Left ventricle myocardium inferior (tissue), 1 donor: ENCODE measurements around the gene HRK. TPM values are rescaled to one million over a fixed set of nuclear protein-coding genes. Genes with fewer than 3 reads are reported as not detected.

ENCODE experiments used
- DNase-seq: peaks from one replicate; pipeline ENCODE4 v3.0.0-alpha.2; 2020
- H3K27ac ChIP-seq: fragments of 200-600 bp; replicated peaks from 2 replicates; pipeline ENCODE4 v1.8.0; 2021
- H3K27me3 ChIP-seq: fragments of 200-600 bp; 2 replicates; pipeline ENCODE4 v1.8.0; 2021; ENCODE audit warnings: low read depth
- H3K36me3 ChIP-seq: fragments of 200-600 bp; 2 replicates; pipeline ENCODE4 v1.8.0; 2021
- H3K4me1 ChIP-seq: fragments of 200-600 bp; 2 replicates; pipeline ENCODE4 v1.8.0; 2021
- H3K4me3 ChIP-seq: fragments of 200-600 bp; 2 replicates; pipeline ENCODE4 v1.8.0; 2021; ENCODE audit warnings: mild to moderate bottlenecking, moderate library complexity
- H3K9me3 ChIP-seq: fragments of 200-600 bp; replicated peaks from 2 replicates; pipeline ENCODE4 v1.8.0; 2021
- intact Hi-C: fragments of 100-400 bp; cut with micrococcal nuclease; formaldehyde crosslinking; loops from one replicate; pipeline ENCODE4 v1.11.0; 2022
- total RNA-seq: library from RNA; stranded (reverse); fragmentation: NEBNext Ultra II Directional; extraction: Animal tissue kit (Norgen Biotek cat#: 25700); gene quantifications from one replicate; pipeline ENCODE4 v1.2.1, GENCODE V29; 2021
- TF ChIP-seq, protein P1 (sequence below): fragments of 200-600 bp; IDR thresholded peaks from 2 replicates; pipeline ENCODE4 v1.8.0; 2021; ENCODE audit warnings: antibody characterized with exemption, mild to moderate bottlenecking, borderline replicate concordance
- donor health status: DM: no; HTN: yes; CAD: no; lungs with severe emphysema.

Gene HRK
- total RNA-seq, 1 donor from 2014 or later, result 0.77 TPM

DNA sequence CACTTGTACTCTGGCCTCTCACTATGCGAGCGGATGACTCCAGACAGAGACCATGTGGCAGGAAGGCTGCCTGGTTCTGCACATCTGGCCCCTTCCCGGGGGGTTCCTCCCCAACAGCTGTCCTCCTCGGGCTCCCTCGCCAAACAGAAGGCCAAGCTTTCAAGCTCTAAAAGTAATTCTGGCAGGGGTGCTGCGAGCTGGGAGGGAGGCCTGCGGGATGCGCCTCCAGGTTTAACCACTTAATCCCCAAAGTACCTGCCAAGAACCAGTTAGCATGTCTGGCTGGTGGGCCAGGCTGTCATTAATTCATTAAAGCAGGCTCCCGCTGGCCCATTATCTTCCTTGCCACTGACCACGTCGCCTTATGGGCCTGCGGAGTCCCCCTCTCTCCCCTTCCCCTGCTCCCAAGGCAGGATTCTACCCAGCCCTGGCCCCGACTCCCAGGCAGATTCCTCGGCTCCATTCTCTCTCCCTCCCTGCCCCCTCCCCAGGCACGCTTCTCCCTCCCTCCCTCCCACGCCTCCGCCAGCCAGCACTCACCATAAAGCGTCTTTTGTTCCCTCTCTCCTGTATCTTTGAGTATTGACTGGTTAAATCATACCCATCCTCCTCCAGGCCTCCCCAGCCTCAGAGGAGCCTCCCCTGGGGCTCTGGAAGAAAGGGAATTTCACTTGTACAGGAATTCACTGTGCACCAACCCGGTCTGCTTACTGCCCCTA lies 4.9 kb downstream of the HRK start:
- DNase-seq, result no peak
- intact Hi-C loops, result no loop called here
- Histone ChIP-seq H3K9me3 (peaks cover 10% of the 10 kb centered on the region), H3K36me3 (no peaks in the 10 kb centered on the region), H3K27ac (no peak overlapping the region), H3K27me3 (peaks cover 96% of the 10 kb centered on the region), H3K4me1 (peaks cover 30% of the 10 kb centered on the region), H3K4me3 (no peak overlapping the region)
- TF ChIP-seq, protein P1, sequence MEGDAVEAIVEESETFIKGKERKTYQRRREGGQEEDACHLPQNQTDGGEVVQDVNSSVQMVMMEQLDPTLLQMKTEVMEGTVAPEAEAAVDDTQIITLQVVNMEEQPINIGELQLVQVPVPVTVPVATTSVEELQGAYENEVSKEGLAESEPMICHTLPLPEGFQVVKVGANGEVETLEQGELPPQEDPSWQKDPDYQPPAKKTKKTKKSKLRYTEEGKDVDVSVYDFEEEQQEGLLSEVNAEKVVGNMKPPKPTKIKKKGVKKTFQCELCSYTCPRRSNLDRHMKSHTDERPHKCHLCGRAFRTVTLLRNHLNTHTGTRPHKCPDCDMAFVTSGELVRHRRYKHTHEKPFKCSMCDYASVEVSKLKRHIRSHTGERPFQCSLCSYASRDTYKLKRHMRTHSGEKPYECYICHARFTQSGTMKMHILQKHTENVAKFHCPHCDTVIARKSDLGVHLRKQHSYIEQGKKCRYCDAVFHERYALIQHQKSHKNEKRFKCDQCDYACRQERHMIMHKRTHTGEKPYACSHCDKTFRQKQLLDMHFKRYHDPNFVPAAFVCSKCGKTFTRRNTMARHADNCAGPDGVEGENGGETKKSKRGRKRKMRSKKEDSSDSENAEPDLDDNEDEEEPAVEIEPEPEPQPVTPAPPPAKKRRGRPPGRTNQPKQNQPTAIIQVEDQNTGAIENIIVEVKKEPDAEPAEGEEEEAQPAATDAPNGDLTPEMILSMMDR, result no peak

DNA sequence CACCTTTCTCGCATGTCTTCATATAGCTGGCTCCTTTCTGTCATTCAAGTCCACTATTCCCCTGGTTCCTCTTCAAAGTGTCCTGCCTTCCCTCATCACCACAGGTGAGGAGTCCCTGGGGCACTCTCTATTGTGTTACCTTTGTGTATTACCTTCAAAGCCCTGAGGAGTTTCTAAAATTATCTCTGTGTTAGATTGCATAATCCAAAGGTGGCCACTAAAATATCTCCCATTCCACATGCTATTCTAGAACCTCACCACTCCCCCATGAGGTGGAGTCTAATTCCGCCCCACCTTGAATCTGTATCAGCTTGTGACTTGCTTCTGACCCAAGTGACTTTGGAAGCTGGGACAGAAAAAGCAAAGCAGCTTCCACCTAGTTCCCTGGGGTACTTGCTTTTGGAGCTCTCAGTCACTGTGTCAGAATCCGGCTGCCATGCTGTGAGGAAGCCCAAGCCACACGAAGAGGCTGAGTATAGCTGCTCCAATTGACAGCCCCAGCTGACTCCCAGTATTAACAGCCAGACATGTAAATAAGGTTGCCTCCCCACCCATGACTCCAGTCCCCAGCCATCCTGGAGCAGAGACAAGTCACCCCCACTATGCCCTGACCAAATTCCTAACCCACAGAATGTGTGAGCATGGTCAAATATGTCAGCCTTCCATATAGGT lies 6.8 kb downstream of the HRK start:
- peaks cover 80% of the 10 kb centered on the region for H3K27me3 ChIP-seq
- TF ChIP-seq, protein P1, result no peak
- DNase-seq, result no peak
- H3K4me3 ChIP-seq, result no peak overlapping the region
- peaks cover 14% of the 10 kb centered on the region for H3K4me1 ChIP-seq
- intact Hi-C loops, result no loop called here
- peaks cover 10% of the 10 kb centered on the region for H3K9me3 ChIP-seq
- no peak overlapping the region for H3K27ac ChIP-seq
- H3K36me3 ChIP-seq, result no peaks in the 10 kb centered on the region

DNA sequence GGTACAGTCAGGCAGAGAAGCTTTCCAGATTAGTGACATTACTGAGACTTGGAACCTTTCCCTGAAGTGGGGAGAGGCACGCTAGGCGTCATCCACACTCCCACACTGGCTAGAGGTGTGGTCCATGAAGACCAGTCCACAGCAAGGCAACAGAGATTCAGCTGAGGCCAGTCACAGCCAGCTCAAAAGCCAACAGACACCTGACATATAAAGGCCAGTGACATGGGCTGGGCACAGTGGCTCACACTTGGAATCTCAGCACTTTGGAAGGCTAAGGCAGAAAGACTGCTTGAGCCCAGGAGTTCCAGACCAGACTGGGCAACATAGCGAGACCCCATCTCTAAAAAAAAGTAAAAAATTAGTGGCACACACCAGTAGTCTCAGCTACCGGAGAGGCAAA lies 10.9 kb downstream of the HRK start:
- TF ChIP-seq, protein P1, result no peak
- no peaks in the 10 kb centered on the region for H3K36me3 ChIP-seq
- H3K27me3 ChIP-seq, result peaks cover 48% of the 10 kb centered on the region

DNA sequence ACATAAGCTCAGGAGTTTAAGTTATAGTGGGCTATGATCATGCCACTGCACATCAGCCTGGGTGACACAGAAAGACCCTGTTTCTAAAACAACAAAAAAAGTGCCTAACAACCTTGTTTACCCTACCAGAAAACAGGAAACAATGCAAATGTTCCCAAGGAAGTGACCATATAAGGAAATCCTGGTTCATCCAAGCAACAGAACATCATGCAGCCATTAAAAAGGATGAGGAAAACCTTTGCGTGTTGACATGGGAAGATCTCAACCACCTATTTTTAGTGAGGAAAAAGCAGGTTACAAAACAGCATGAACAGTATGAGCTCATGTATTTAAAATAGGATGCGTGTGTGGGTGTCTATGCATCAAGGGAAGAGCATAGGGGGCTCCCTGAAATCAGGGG lies 13.7 kb downstream of the HRK start:
- Histone ChIP-seq H3K4me1 (no peaks in the 10 kb centered on the region), H3K27me3 (peaks cover 37% of the 10 kb centered on the region), H3K9me3 (no peaks in the 10 kb centered on the region), H3K27ac (no peak overlapping the region), H3K4me3 (no peak overlapping the region), H3K36me3 (no peaks in the 10 kb centered on the region)
- DNase-seq, result no peak
- TF ChIP-seq, protein P1, result no peak
- intact Hi-C loops, result no loop called here

More for the DNA sequence above, 10.9 kb downstream of the HRK start:
- Histone ChIP-seq H3K4me1 (no peaks in the 10 kb centered on the region), H3K4me3 (no peak overlapping the region), H3K9me3 (peaks cover 10% of the 10 kb centered on the region), H3K27ac (no peak overlapping the region)
- intact Hi-C loops, result no loop called here
- no peak for DNase-seq

DNA sequence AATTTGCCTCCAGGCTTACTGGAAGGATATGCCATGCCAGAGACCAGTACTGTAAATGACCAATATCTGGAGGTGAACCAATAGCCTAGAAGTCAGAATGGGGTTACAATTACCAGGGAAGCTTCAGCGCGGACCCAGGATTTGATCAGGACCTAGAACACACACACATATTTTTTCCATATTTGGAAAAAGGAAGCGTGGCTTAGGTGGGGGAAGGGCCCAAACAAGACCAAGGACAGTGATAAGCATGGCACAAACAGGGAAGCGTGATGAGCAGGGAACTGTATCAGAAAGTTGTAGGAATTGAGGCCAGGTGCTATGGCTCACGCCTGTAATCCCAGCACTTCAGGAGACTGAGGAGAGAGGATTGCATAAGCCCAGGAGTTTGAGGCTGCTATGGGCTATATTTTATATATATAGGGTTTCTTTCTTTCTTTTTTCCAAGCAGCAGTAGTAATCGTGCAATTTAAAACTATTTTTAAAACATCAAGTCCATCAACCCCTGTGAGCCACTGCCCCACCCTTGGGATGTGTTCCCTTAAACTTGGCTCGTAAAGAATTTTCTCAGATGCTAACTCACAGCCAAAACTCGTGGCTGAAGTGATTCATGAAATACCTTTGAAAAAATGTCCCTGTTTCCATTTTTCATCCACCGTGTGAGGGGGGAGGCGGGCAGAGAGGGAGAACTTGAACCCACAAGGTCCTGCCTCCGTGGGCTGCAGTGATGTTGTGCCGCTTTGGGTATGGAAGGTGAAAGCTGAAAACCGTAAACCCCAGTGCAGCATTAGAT lies 16.7 kb downstream of the HRK start:
- TF ChIP-seq, protein P1, result no peak

More for the DNA sequence above, 16.7 kb downstream of the HRK start:
- intact Hi-C loops, result no loop called here
- no peak overlapping the region for H3K4me3 ChIP-seq
- H3K9me3 ChIP-seq, result no peaks in the 10 kb centered on the region
- no peak for DNase-seq
- H3K27ac ChIP-seq, result no peak overlapping the region
- H3K36me3 ChIP-seq, result no peaks in the 10 kb centered on the region
- peaks cover 12% of the 10 kb centered on the region for H3K4me1 ChIP-seq
- peaks cover 26% of the 10 kb centered on the region for H3K27me3 ChIP-seq
